BLaER1 (cell line): ENCODE measurements around the gene JAZF1.

Experiments
- H3K27ac ChIP-seq: shearing (Covaris generic); formaldehyde crosslinking; 2 replicates; pipeline ENCODE4 v1.8.1; 2022
- H3K27me3 ChIP-seq: shearing (Covaris generic); formaldehyde crosslinking; 2 replicates; pipeline ENCODE4 v1.8.1; 2022
- H3K36me3 ChIP-seq: shearing (Covaris generic); formaldehyde crosslinking; 2 replicates; pipeline ENCODE4 v1.8.1; 2022
- H3K4me1 ChIP-seq: shearing (Covaris generic); formaldehyde crosslinking; 2 replicates; pipeline ENCODE4 v1.8.1; 2022
- H3K4me2 ChIP-seq: shearing (Covaris generic); formaldehyde crosslinking; 2 replicates; pipeline ENCODE4 v1.8.1; 2022
- H3K4me3 ChIP-seq: shearing (Covaris generic); formaldehyde crosslinking; 2 replicates; pipeline ENCODE4 v1.8.1; 2022
- H3K9ac ChIP-seq: shearing (Covaris generic); formaldehyde crosslinking; 2 replicates; pipeline ENCODE4 v1.8.1; 2022
- H3K9me3 ChIP-seq: shearing (Covaris generic); formaldehyde crosslinking; 2 replicates; pipeline ENCODE4 v1.8.1; 2022
- H4K20me1 ChIP-seq: shearing (Covaris generic); formaldehyde crosslinking; 2 replicates; pipeline ENCODE4 v1.8.1; 2022
- Cebpa-rat ChIP-seq: shearing (Covaris generic); IDR thresholded peaks from 2 replicates; pipeline ENCODE4 v1.8.1; 2022

The JAZF1 gene

DNA sequence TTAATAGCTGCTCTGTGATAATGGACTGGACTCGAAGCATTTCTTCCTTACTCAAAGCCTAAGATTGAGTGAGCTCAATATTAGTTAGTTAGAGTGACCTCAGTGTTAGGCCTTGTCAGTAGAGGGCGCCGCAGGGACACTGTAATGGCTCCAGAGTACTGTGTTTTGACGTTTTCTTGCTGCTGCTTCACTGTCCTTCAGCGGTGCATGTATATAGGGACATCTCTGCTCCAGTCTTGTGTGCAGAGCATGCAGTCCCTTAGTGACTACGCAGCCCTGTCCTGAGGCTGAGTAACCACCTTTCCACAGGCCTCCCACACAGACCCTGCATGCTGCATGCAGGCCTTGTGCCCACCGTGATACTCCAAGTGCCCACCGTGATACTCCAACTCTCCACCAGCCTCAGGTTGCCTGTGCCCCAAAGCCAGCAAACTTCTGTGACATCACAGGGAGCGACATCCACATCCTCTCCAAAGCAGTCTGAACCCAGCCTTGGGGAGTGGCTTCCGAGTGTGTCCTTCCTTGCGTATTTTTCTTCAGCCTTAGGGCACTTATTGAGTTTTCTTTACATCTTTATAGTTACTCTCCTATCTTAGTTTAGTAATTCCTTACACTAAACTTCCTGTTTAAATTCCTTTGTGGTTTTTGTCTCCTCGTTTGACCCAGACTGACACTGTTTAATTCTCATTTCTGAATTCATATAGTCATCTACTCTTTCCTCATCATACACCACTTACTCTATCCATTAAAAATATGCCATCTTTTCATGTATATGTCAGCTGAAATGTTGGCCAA lies 118.2 kb downstream of the JAZF1 start:
- H4K20me1 ChIP-seq: no peaks in the 10 kb centered on the region
- no peak overlapping the region for H3K4me3 ChIP-seq
- H3K36me3 ChIP-seq: no peaks in the 10 kb centered on the region
- H3K9ac ChIP-seq: no peak overlapping the region
- peak overlapping the region; percentile 25; the same call in 1 of the 2 replicates for H3K4me2 ChIP-seq
- TF ChIP-seq Cebpa-rat: no peak
- H3K4me1 ChIP-seq: peaks cover 7% of the 10 kb centered on the region; the same call in 1 of the 2 replicates
- H3K27ac ChIP-seq: no peak overlapping the region
- peaks cover 11% of the 10 kb centered on the region for H3K9me3 ChIP-seq
- H3K27me3 ChIP-seq: no peaks in the 10 kb centered on the region

DNA sequence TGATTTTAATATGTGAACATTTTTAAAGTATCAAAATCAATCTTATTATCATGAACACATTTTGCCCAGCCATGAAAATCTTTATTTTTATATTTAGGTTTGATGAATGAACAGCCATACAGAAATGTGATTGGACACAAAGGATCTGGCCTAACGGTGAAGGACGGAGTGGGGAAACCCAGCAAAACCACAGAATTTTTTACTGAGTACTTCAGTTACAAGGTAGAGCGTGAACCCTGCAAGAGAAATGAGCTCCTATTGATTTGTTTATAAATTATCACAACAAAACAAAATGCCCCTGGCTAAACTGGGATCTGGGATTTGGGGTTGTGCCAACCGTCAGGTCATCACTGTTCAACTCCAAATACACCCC lies 118.8 kb downstream of the JAZF1 start:
- Histone ChIP-seq H3K9me3 (peaks cover 11% of the 10 kb centered on the region), H3K4me2 (no peak overlapping the region), H3K9ac (no peak overlapping the region), H3K4me3 (no peak overlapping the region), H3K36me3 (no peaks in the 10 kb centered on the region), H3K4me1 (peaks cover 7% of the 10 kb centered on the region; the same call in 1 of the 2 replicates), H3K27me3 (no peaks in the 10 kb centered on the region), H3K27ac (no peak overlapping the region), H4K20me1 (no peaks in the 10 kb centered on the region)
- TF ChIP-seq Cebpa-rat: no peak

DNA sequence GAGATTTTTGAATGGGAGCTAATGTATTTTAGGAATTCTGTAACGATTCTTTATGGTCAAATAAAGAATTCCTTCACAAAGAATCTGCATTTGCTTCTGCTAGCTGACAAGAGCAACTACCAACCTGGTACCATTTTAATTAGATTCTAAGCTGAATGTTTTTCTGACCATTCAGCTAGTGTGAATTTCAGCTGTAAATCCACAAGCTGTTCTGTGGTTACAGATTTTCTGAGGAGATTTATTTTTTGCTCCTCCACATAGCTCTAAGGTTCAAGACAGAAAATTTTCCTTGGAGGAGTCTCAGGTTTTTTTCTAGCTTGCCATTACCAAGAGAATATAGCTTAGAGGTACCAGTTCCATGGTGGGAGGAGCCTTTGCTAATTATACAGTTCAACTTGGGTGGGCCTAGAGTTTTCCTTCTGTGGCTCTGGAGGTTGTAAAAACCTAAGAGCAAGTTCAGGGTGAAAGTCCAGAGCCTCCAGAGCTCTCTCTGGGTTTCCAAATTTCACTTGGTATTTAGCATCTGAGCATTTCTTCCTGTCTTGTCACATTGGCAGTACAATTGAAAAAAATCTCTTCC lies 120.1 kb downstream of the JAZF1 start:
- Histone ChIP-seq H3K9ac (no peak overlapping the region), H3K9me3 (peaks cover 11% of the 10 kb centered on the region), H3K4me1 (peaks cover 7% of the 10 kb centered on the region; the same call in 1 of the 2 replicates), H3K4me2 (no peak overlapping the region), H3K4me3 (no peak overlapping the region), H3K27me3 (no peaks in the 10 kb centered on the region), H4K20me1 (no peaks in the 10 kb centered on the region), H3K36me3 (no peaks in the 10 kb centered on the region), H3K27ac (no peak overlapping the region)
- TF ChIP-seq Cebpa-rat: no peak

DNA sequence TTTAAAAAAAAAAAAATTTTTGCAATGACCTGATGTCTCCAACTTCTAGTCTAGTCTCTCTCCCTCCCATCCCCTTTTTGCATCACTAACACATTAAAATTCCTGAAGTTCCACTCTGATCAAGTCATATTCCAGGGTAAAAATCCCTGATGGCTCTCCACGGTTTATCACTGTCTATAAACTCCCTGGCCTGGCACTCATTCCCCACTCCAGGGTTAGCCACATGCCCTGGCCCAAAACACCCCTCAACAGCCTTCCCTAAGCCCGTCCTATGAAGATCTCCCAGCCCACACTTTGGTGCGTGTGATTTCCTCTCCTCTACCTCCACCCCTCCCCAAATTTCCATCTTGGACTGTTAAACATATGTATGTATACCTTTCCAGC lies 125.4 kb downstream of the JAZF1 start:
- no peak overlapping the region for H3K27ac ChIP-seq
- no peak overlapping the region for H3K4me2 ChIP-seq
- H3K36me3 ChIP-seq: no peaks in the 10 kb centered on the region
- TF ChIP-seq Cebpa-rat: no peak
- H3K9ac ChIP-seq: no peak overlapping the region
- no peak overlapping the region for H3K4me3 ChIP-seq
- H3K4me1 ChIP-seq: no peaks in the 10 kb centered on the region
- 0 out of 2 replicates have a peak, but pooled peaks cover 3% of the 10 kb centered on the region for H3K9me3 ChIP-seq
- H4K20me1 ChIP-seq: no peaks in the 10 kb centered on the region
- H3K27me3 ChIP-seq: no peaks in the 10 kb centered on the region

DNA sequence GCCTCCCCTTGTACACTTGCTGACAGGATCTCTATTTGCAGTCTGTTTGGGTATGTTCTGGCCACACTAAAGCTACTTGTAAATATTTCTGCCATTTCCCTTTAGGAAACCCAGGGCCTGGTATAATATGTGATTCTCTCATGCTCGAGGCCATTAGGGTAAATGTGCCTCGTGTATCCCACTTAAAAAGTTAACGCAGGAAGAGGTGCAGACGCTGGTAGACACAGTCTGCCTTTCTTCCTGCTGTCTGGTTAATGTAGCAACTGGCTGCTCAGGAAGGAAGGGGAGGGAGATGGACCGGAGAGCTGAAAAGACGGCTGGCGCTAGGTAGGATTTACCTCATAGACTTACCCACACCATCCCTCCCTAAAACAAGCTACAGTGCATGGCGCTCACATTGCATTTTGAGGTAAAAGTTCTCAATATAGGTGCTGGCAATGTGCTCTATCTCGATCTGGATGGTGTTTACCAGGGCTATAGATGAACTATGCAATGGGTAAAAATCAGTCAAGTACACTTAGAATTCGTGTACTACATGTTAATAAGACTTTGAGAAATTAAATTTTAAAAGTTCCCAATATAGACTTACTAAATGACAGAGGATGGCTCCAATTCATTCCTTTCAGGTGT lies 125.9 kb downstream of the JAZF1 start:
- Histone ChIP-seq H3K36me3 (no peaks in the 10 kb centered on the region), H3K27me3 (no peaks in the 10 kb centered on the region), H4K20me1 (no peaks in the 10 kb centered on the region), H3K9ac (no peak overlapping the region), H3K4me2 (no peak overlapping the region), H3K9me3 (0 out of 2 replicates have a peak, but pooled peaks cover 3% of the 10 kb centered on the region), H3K27ac (no peak overlapping the region), H3K4me1 (no peaks in the 10 kb centered on the region), H3K4me3 (no peak overlapping the region)
- TF ChIP-seq Cebpa-rat: no peak

DNA sequence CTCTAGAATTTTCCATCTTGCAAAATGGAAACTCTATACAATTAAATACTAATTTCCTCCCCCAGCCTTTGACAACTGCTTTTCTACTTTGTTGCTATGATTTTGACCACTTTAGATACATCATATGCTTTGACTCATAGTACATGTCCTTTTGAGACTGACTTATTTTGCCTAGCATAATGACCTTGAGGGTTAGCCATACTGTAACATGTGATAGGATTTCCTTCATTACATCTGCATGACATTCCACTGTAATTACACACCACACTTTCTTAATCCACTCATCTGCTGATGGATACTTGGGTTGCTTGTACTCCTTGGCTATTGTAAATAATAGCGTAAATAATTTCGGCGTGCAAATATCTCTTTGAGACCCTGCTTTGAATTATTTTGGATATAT lies 127.7 kb downstream of the JAZF1 start:
- no peak for TF ChIP-seq Cebpa-rat
- no peak overlapping the region for H3K9ac ChIP-seq
- no peak overlapping the region for H3K4me3 ChIP-seq
- H4K20me1 ChIP-seq: no peaks in the 10 kb centered on the region
- no peaks in the 10 kb centered on the region for H3K27me3 ChIP-seq
- H3K4me2 ChIP-seq: no peak overlapping the region
- no peaks in the 10 kb centered on the region for H3K9me3 ChIP-seq
- H3K36me3 ChIP-seq: no peaks in the 10 kb centered on the region
- H3K4me1 ChIP-seq: no peaks in the 10 kb centered on the region
- H3K27ac ChIP-seq: no peak overlapping the region

DNA sequence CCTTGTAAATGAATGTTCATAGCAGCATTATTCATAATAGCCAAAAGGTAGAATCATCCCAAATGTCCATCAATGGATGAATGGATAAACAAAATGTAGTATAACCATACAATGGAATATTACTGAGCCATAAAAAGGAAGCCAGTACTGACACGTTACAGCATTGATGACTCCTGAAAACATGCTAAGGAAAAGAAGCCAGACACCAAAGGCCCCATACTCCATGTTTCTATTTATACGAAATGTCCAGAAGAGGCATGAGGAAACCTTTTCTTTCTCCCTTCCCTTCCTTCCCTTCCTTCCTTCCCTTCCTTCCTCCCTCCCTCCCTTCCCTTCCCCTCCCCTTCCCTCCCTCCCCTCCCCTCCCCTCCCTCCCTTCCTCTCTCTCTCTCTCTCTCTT lies 131.9 kb downstream of the JAZF1 start:
- H3K27me3 ChIP-seq: no peaks in the 10 kb centered on the region
- no peaks in the 10 kb centered on the region for H3K4me1 ChIP-seq
- no peak for TF ChIP-seq Cebpa-rat
- H3K4me2 ChIP-seq: no peak overlapping the region
- H3K36me3 ChIP-seq: no peaks in the 10 kb centered on the region
- H4K20me1 ChIP-seq: no peaks in the 10 kb centered on the region
- H3K4me3 ChIP-seq: no peak overlapping the region
- H3K9me3 ChIP-seq: no peaks in the 10 kb centered on the region
- H3K9ac ChIP-seq: no peak overlapping the region
- H3K27ac ChIP-seq: no peak overlapping the region

DNA sequence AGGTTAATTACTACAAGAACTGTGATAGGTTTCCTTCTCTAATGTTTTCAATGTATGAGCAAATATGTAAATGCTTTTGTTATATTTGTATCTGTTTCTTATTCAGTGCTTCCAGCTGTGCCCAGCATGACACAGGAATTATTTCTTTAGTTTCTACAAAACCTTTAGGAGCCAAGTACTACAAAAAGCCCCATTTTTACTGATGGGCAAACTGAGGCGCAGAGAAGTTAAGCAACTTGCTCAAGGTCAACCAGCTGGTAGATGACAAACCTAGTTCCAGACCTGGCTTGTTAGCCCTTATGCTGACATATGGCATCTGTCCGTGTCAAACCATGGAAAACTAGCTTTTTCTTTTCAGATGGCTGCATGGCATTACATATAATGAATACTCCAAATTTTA lies 134.6 kb downstream of the JAZF1 start:
- H3K27ac ChIP-seq: no peak overlapping the region
- no peak for TF ChIP-seq Cebpa-rat
- H3K4me1 ChIP-seq: no peaks in the 10 kb centered on the region
- H4K20me1 ChIP-seq: no peaks in the 10 kb centered on the region
- H3K36me3 ChIP-seq: no peaks in the 10 kb centered on the region
- H3K27me3 ChIP-seq: no peaks in the 10 kb centered on the region
- H3K4me3 ChIP-seq: no peak overlapping the region
- H3K9me3 ChIP-seq: no peaks in the 10 kb centered on the region
- no peak overlapping the region for H3K4me2 ChIP-seq
- no peak overlapping the region for H3K9ac ChIP-seq

DNA sequence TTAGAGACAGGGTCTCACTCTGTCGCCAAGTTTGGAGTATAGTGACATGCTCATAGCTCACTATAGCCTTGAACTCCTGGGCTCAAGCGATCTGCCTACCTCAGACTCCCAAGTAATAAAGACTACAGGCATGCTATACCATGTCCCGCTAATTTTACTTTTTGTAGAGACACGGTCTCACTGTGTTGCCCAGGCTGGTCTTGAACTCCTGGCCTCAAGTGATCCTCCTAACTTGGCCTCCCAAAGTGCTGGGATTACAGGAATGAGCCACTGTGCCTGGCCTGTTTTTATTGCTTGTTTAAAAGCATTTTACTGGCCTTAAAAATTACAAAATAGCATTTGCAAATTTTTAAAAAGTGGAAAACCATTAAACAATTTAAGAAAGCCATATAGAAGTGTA lies 135.0 kb downstream of the JAZF1 start:
- H3K4me3 ChIP-seq: no peak overlapping the region
- H4K20me1 ChIP-seq: no peaks in the 10 kb centered on the region
- no peak overlapping the region for H3K9ac ChIP-seq
- no peaks in the 10 kb centered on the region for H3K27me3 ChIP-seq
- no peaks in the 10 kb centered on the region for H3K9me3 ChIP-seq
- H3K36me3 ChIP-seq: no peaks in the 10 kb centered on the region
- no peak overlapping the region for H3K4me2 ChIP-seq
- TF ChIP-seq Cebpa-rat: no peak
- no peak overlapping the region for H3K27ac ChIP-seq
- no peaks in the 10 kb centered on the region for H3K4me1 ChIP-seq

DNA sequence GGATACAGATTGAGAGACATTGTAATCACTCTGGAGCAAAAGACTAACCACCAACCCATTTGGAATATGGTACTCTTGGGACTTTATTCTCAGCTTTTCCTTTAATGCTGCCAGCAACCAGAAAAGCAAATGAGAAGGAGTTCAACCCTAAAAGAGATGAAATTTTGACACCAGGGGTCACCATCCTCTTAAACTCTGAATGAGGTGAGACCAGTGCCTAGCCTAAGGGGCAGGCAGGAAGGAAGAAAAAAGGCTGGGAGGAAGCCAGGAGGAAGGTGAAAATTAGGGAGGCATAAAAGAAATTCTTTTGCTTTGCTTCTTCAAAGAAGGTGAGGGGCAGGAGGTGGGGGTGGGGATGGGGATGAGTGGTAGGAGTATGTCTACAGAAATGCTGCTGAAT lies 135.8 kb downstream of the JAZF1 start:
- no peak overlapping the region for H3K4me2 ChIP-seq
- H3K9ac ChIP-seq: no peak overlapping the region
- no peaks in the 10 kb centered on the region for H3K36me3 ChIP-seq
- no peak overlapping the region for H3K4me3 ChIP-seq
- H3K27me3 ChIP-seq: no peaks in the 10 kb centered on the region
- no peaks in the 10 kb centered on the region for H3K9me3 ChIP-seq
- no peaks in the 10 kb centered on the region for H3K4me1 ChIP-seq
- H4K20me1 ChIP-seq: no peaks in the 10 kb centered on the region
- no peak for TF ChIP-seq Cebpa-rat
- no peak overlapping the region for H3K27ac ChIP-seq
